ENCODE results near the gene UTS2B.

The UTS2B gene

DNA sequence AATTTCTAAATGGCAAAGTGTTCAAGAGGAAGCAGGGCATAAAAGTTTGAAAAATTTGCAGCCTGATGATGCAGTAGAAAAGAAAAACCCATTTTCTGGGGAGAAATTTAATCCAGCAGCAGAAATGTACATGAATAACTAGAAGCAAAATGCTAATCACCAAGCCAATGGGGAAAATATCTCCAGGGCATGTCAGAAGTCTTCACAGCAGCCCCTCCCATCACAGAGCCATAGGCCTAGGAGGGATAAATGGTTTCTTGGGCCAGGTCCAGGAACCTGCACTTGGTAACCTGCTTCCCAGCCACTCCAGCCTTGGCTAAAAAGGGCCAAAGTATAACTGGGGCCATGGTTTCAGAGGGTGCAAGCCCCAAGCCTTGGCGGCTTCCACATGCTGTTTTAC is 108.7 kb downstream of the UTS2B start:
- no peak for DNase-seq
- Histone ChIP-seq H3K36me3 (no peaks in the 10 kb centered on the region), H3K4me1 (no peaks in the 10 kb centered on the region), H3K9me3 (no peaks in the 10 kb centered on the region), H3K4me3 (ENCODE audit: low read depth, low read length) (no peak overlapping the region), H3K27me3 (no peaks in the 10 kb centered on the region)
- TF ChIP-seq, protein P1, sequence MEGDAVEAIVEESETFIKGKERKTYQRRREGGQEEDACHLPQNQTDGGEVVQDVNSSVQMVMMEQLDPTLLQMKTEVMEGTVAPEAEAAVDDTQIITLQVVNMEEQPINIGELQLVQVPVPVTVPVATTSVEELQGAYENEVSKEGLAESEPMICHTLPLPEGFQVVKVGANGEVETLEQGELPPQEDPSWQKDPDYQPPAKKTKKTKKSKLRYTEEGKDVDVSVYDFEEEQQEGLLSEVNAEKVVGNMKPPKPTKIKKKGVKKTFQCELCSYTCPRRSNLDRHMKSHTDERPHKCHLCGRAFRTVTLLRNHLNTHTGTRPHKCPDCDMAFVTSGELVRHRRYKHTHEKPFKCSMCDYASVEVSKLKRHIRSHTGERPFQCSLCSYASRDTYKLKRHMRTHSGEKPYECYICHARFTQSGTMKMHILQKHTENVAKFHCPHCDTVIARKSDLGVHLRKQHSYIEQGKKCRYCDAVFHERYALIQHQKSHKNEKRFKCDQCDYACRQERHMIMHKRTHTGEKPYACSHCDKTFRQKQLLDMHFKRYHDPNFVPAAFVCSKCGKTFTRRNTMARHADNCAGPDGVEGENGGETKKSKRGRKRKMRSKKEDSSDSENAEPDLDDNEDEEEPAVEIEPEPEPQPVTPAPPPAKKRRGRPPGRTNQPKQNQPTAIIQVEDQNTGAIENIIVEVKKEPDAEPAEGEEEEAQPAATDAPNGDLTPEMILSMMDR (IDR thresholded peaks at IDR 0.05; ENCODE audit: low read depth, low read length): no peak

DNA sequence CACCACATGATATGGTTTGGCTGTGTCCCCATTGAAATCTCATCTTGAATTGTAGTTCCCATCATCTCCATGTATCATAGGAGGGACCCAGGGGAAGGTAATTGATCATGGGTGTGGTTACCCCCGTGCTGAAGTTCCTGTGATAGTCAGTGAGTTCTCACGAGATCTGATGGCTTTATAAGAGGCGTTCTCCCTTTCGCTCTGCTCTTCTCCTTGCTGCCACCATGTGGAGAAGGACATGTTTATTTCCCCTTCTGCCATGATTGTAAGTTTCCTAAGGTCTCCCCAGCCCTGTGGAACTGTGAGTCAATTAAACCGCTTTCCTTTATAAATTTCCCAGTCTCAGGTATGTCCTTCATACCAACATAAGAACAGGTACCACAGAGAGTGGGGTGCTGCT is 109.4 kb downstream of the UTS2B start:
- no peak overlapping the region for H3K4me3 ChIP-seq (ENCODE audit: low read depth, low read length)
- DNase-seq: no peak
- H3K36me3 ChIP-seq: no peaks in the 10 kb centered on the region
- no peaks in the 10 kb centered on the region for H3K9me3 ChIP-seq
- H3K27me3 ChIP-seq: no peaks in the 10 kb centered on the region
- TF ChIP-seq, protein P1 (IDR thresholded peaks at IDR 0.05; ENCODE audit: low read depth, low read length): no peak
- H3K4me1 ChIP-seq: no peaks in the 10 kb centered on the region

DNA sequence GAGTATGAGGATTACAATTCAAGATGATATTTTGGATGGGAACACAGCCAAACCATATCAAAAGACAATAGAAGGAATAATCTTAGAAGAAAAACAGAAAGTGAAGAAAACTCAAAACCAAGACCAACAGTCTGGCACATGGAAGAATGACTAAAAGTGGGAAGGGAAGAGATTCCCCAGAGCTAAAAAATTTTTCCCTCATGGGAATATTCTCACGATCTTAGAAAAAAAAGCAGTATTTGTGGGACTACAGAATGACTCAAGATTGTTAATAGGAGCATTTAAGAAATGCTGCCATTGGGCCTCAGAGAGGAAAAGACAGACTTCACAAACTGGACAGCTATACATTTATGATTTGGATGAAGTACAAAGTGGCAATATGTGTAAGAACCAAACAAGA is 113.0 kb downstream of the UTS2B start:
- Histone ChIP-seq H3K36me3 (no peaks in the 10 kb centered on the region), H3K4me1 (no peaks in the 10 kb centered on the region), H3K9me3 (no peaks in the 10 kb centered on the region), H3K27me3 (no peaks in the 10 kb centered on the region), H3K4me3 (ENCODE audit: low read depth, low read length) (no peak overlapping the region)
- DNase-seq: no peak
- TF ChIP-seq, protein P1 (IDR thresholded peaks at IDR 0.05; ENCODE audit: low read depth, low read length): no peak
